PC-9 (cell line): Measurements from ENCODE around the gene NET1.

ENCODE experiments used
- CTCF ChIP-seq: fragments of 200-600 bp; sonication (generic); conservative IDR thresholded peaks from 2 replicates; pipeline ENCODE4 v1.6.1; 2017; ENCODE audit warnings: mixed run types, antibody characterized with exemption, mild to moderate bottlenecking, moderate library complexity
- EZH2 ChIP-seq: fragments of 200-600 bp; sonication (generic); IDR thresholded peaks from 2 replicates; pipeline ENCODE4 v1.8.0; 2017; ENCODE audit warnings: antibody characterized with exemption, low read depth

- TF ChIP-seq CTCF, result no peak
- TF ChIP-seq EZH2, result no peak
Measured at GRCh38 chr10:5447611-5448071, 35.3 kb downstream of the NET1 start.
